Tongue (tissue), 1 donor: ENCODE data around the gene ANKRD34A. TPM values are rescaled to one million over a fixed set of nuclear protein-coding genes. Genes with fewer than 3 reads are reported as not detected.

Experiments
- total RNA-seq: library from RNA; depleted of rRNA; stranded (reverse); fragments of >200 nt; gene quantifications from one replicate; pipeline ENCODE4 v1.2.3, GENCODE V29; 2014

The ANKRD34A gene
- total RNA-seq, 1 donor from 2014 or later: 0.51 TPM

Other genes with a start within 250 kb of the ANKRD34A start
- not detected for gene CD160, start 245.1 kb downstream of the ANKRD34A start, total RNA-seq
- gene RNF115, start 140.5 kb downstream of the ANKRD34A start, total RNA-seq: 18.5 TPM
- gene POLR3C, start 140.4 kb downstream of the ANKRD34A start, total RNA-seq: 25.3 TPM
- 14.0 TPM for gene NUDT17, start 118.9 kb downstream of the ANKRD34A start, total RNA-seq
- gene PIAS3, start 105.5 kb downstream of the ANKRD34A start, total RNA-seq: 19.0 TPM
- gene ANKRD35, start 78.7 kb downstream of the ANKRD34A start, total RNA-seq: 13.1 TPM
- 6.6 TPM for gene ITGA10, start 54.5 kb downstream of the ANKRD34A start, total RNA-seq
- 24.6 TPM for gene PEX11B, start 45.9 kb downstream of the ANKRD34A start, total RNA-seq
- gene RBM8A, start 37.1 kb downstream of the ANKRD34A start, total RNA-seq: 133 TPM
- 28.3 TPM for gene LIX1L, start 6.6 kb downstream of the ANKRD34A start, total RNA-seq
- gene POLR3GL, start 115 bp upstream of the ANKRD34A start, total RNA-seq: 20.1 TPM
- 834 TPM for gene TXNIP, start 32.0 kb upstream of the ANKRD34A start, total RNA-seq
- gene HJV, start 57.2 kb upstream of the ANKRD34A start, total RNA-seq: 111 TPM
- gene NBPF10, start 180.2 kb upstream of the ANKRD34A start, total RNA-seq: 2.9 TPM